ENCODE data around the gene PHAF1.
"Not testable (repeated sequence)": the region's sequence is repeated elsewhere in the genome, so short reads cannot be mapped to it uniquely, and the experiment has no call there.

PHAF1 gene

GRCh38 chr16:67104845-67105244 is 4.9 kb upstream of the PHAF1 start:
- no peak for DNase-seq

- DNase-seq: no peak
Measured at GRCh38 chr16:67105246-67105645, 4.5 kb upstream of the PHAF1 start.

- no peak for DNase-seq
Measured at GRCh38 chr16:67105881-67106280, 3.9 kb upstream of the PHAF1 start.

- no peak for DNase-seq
Measured at GRCh38 chr16:67108489-67108888, 1.3 kb upstream of the PHAF1 start.

- DNase-seq: no peak
Measured at GRCh38 chr16:67108931-67109406, 772 bp upstream of the PHAF1 start.

GRCh38 chr16:67111951-67112444 is 2.3 kb downstream of the PHAF1 start:
- DNase-seq: no peak

- no peak for DNase-seq
Measured at GRCh38 chr16:67112591-67113399, 3.1 kb downstream of the PHAF1 start.

GRCh38 chr16:67114793-67115192 is 5.1 kb downstream of the PHAF1 start:
- DNase-seq: no peak

- DNase-seq: no peak
Measured at GRCh38 chr16:67115639-67116038, 5.9 kb downstream of the PHAF1 start.

GRCh38 chr16:67116388-67117311 is 6.9 kb downstream of the PHAF1 start:
- peak in 8 of 56 donors; percentile 3 to 42 (median 14) for DNase-seq

- no peak for DNase-seq
Measured at GRCh38 chr16:67117716-67118115, 8.0 kb downstream of the PHAF1 start.

GRCh38 chr16:67120025-67120424 is 10.3 kb downstream of the PHAF1 start:
- no peak for DNase-seq

GRCh38 chr16:67122799-67123198 is 13.1 kb downstream of the PHAF1 start:
- DNase-seq: not testable (repeated sequence)

GRCh38 chr16:67128417-67128816 is 18.7 kb downstream of the PHAF1 start:
- no peak for DNase-seq

GRCh38 chr16:67128887-67129286 is 19.1 kb downstream of the PHAF1 start:
- DNase-seq: no peak

GRCh38 chr16:67129422-67129821 is 19.7 kb downstream of the PHAF1 start:
- peak in 17 of 56 donors; percentile 3 to 55 (median 15) for DNase-seq

GRCh38 chr16:67137605-67138004 is 27.9 kb downstream of the PHAF1 start:
- DNase-seq: no peak

- no peak for DNase-seq
Measured at GRCh38 chr16:67141391-67141790, 31.6 kb downstream of the PHAF1 start.

GRCh38 chr16:67142342-67142741 is 32.6 kb downstream of the PHAF1 start:
- no peak for DNase-seq

- DNase-seq: no peak
Measured at GRCh38 chr16:67144943-67145342, 35.2 kb downstream of the PHAF1 start.

GRCh38 chr16:67145746-67146145 is 36.0 kb downstream of the PHAF1 start:
- no peak for DNase-seq
